GM06990 (cell line): ENCODE results near the gene TSPAN4.

Source experiments
- DNase-seq: peaks from one replicate; pipeline ENCODE4 v3.0.0-alpha.2; 2011; ENCODE audit not compliant: insufficient read length; ENCODE audit errors: extremely low read depth
- H3K27me3 ChIP-seq: replicated peaks from 2 replicates; pipeline ENCODE4 v1.6.0; 2011; ENCODE audit warnings: low read length; ENCODE audit not compliant: control insufficient read depth, insufficient read depth
- H3K36me3 ChIP-seq: 2 replicates; pipeline ENCODE4 v1.5.1; 2011; ENCODE audit warnings: low read length; ENCODE audit not compliant: control insufficient read depth, insufficient read depth
- H3K4me3 ChIP-seq: replicated peaks from 2 replicates; pipeline ENCODE4 v1.5.1; 2011; ENCODE audit warnings: low read depth, mild to moderate bottlenecking, control low read depth, low read length
- CTCF ChIP-seq: IDR thresholded peaks from 2 replicates; pipeline ENCODE4 v1.5.1; 2011; ENCODE audit warnings: low read length, control low read depth, mild to moderate bottlenecking, inconsistent platforms; ENCODE audit not compliant: insufficient read depth, poor library complexity, severe bottlenecking

The TSPAN4 gene

GRCh38 chr11:889687-890475 lies 47.2 kb downstream of the TSPAN4 start:
- no peak for DNase-seq
- H3K4me3 ChIP-seq: no peak overlapping the region
- no peaks in the 10 kb centered on the region for H3K27me3 ChIP-seq
- TF ChIP-seq CTCF: no peak
- H3K36me3 ChIP-seq: peaks cover 6% of the 10 kb centered on the region

DNA sequence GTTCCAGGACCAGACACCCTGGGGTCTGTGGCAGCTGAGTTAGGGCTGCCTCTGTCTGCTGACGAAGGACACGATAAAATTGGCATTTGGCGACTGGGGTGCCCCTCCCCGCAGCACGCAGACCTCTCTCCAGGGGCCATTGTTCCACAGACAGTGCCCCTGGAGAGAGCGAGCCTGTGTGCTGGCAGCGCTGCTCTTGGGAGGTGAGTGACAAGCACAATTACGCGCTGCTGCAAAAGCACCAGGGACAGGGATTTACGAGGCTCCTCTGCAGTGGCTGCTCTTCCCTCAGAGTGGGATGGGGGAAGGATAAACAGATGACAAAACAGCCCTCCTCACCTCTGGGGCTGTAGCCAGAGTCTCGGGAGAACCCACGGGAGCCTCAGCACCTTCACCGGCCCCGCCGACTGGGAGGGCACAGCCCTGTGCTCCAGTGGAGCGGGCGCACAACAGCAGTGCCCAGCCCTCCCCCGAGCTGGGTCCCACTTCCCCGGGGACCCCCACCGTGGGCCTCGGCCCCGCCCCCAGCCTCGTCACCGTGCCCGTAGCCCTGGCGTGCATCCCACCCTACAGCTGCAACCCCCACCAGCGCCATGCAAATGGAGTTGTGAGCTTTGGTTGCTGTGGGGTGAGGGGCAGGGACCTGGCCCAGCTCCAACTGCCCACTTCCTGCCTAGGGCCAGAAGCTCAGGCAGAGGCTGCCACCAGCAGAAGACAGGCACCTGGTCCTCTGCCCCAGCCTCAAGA lies 48.3 kb downstream of the TSPAN4 start:
- DNase-seq: no peak
- H3K36me3 ChIP-seq: peaks cover 6% of the 10 kb centered on the region

DNA sequence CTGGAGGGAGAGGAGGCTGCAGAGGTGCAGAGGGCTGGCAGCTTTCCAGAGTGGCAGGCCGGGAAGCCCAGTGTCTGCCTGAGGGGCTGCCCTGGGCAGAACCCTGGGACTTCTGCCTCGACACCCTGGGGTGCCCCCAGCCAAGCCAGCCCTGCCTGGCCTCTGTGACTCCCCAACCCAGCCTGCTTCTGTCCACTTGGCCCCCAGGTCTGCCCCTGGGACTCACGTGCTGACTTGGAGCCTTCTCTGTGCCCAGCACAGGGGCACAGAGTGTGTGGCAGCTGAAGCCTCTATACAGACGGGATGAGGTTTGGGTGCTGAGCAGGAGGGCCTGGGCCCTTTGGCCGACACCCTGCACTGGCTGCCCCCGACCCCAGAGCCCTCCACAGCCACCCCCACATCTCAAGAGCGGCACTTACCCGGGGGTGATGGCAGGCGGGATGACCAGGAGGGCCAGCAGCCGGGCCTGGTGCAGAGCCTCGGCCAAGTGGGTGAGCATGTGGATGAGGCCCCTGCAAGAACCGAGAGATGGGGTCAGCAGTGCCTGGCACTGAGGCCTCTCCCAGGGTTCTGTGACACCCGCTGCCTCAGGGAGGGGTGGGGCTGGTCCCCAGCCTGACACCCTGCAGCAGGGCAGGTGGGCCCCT lies 50.5 kb downstream of the TSPAN4 start:
- Histone ChIP-seq H3K27me3 (no peaks in the 10 kb centered on the region), H3K36me3 (peaks cover 3% of the 10 kb centered on the region), H3K4me3 (no peak overlapping the region)
- no peak for DNase-seq
- no peak for TF ChIP-seq CTCF

More for the DNA sequence above, 48.3 kb downstream of the TSPAN4 start:
- Histone ChIP-seq H3K4me3 (no peak overlapping the region), H3K27me3 (no peaks in the 10 kb centered on the region)
- TF ChIP-seq CTCF: no peak

DNA sequence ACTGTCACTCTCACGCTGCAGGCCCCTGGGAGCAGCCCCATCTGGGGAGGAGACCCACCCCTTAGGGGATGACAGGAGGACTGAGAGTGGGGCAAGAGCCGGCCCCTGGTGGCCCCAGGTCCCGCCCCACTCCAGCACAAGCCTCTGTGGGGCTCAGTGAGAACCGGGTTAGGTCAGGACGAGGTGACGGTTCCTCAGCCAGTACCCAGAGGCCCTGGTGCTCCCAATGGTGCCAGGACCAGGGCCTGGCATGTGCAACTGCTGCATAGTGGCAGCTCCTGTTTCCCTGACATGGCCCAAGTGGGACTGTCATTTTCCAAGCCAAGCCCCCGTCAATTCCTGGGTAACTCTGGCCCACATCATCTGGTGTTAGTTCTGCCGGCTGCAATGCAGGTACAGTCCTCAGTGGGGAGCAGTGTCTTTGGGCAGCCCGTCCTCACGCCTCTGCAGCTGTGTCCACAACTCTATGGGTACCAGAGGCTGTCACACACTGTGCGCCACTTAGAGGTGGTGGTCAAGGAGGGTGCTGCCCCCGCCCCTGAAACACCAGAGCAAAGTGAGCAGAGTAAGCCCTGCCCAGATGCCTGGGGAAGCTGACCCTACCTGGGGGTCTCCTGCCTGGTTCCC lies 52.0 kb downstream of the TSPAN4 start:
- H3K4me3 ChIP-seq: no peak overlapping the region
- H3K36me3 ChIP-seq: peaks cover 14% of the 10 kb centered on the region

More for the DNA sequence above, 52.0 kb downstream of the TSPAN4 start:
- no peaks in the 10 kb centered on the region for H3K27me3 ChIP-seq
- DNase-seq: no peak
- TF ChIP-seq CTCF: no peak
